ENCODE measurements around the gene SRA1. TPM values are rescaled to one million over a fixed set of nuclear protein-coding genes. Genes with fewer than 3 reads are reported as not detected.
A peak's percentile ranks its signal among the peaks of the same experiment; 100 is the strongest.

The SRA1 gene
- total RNA-seq, 1 donor from 2014 or later: 19.5 TPM

DNA sequence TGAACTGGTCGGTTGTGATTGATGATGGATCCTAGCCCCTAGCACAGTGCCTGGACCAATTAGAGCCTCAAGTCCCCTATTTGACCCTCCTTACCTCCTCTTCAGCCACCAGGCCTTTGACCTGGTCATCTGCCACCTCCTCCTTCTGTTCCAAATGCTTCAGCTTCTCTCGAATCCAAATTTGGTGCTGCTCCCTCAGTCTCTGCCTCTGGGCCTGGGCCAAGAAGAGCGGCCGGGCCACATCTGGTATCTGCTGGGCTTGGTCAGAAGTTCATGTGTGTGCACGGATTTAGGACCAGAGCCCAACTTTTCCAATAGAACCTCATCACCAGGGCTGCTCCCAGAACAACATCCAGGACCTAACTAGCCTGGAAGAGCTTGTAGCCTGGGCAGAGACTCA lies 13.8 kb upstream of the SRA1 start:
- DNase-seq (ENCODE audit: low spot score): peak; percentile 73

DNA sequence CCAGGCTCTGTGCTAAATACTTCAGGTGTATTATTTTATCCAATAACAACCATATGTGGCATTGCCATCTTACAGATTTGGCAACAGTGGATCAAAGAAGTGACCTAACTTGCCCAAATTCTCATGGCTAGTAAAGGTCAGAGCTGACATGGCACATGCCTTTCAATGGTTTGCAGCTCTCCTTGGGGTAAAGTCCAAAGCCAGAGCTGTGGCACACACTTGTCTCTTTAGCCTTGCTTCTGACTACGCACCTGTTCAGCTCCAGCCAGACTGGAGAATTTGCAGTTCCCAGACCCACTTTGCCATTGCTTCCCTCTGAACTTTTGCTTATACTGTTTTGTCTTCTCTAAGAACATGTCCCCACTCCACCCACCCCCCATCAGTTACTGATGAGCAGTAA lies 13.2 kb upstream of the SRA1 start:
- ATAC-seq (no peak), DNase-seq (ENCODE audit: low spot score) (no peak)

More for the DNA sequence above, 13.8 kb upstream of the SRA1 start:
- ATAC-seq: peak; percentile 43

DNA sequence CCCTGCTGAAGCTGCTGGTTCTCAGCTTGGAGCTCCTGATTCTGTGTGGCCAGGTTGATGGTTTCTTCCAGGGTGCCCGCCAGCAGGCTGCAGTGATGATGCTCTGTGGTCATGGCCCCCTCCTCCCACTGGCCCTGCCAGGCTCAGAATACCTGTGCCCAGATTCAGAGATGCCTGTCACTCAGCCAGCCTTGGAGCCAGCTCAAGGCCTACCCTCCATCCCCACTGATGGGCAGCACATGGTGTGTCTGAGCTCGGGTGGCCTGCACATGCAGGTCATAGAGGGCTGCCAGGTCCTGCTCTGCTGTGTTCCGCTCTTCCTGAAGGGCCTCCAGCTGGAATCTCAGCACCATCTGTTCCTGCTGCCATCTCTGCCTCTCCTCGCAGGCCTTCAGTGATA lies 12.8 kb upstream of the SRA1 start:
- no peak for ATAC-seq
- no peak for DNase-seq (ENCODE audit: low spot score)

DNA sequence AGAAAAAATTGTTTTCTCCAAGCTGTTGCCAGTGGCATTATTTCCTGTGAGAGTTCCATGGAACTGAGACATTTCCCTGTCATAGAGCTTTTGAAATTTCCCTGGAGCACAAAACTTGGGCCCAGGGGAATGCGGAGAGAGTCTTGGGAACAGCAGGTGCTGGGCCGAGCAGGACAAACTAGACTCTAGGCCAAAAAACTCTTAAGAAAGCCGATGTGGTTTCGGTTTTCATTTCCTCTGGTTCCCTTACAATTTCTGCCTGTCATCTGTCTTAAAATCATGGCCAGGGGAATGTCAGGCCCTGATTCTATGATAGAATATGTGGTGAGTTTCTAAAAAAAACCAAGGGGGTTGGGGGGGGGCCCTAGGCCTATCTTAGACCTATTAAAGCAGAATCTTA lies 11.9 kb upstream of the SRA1 start:
- DNase-seq (ENCODE audit: low spot score) (no peak), ATAC-seq (no peak)

DNA sequence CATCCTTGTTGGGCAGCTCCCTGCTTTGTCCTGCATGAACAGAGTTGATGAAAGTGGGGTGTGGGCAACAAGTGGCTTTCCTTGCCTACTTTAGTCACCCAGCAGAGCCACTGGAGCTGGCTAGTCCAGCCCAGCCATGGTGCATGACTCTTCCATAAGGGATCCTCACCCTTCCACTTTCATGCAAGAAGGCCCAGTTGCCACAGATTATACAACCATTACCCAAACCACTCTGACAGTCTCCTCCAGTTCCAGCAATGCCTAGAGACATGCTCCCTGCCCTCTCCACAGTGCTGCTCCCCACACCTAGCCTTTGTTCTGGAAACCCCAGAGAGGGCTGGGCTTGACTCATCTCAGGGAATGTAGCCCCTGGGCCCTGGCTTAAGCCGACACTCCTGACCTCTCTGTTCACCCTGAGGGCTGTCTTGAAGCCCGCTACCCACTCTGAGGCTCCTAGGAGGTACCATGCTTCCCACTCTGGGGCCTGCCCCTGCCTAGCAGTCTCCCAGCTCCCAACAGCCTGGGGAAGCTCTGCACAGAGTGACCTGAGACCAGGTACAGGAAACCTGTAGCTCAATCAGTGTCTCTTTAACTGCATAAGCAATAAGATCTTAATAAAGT lies 11.3 kb upstream of the SRA1 start:
- ATAC-seq (no peak), DNase-seq (ENCODE audit: low spot score) (no peak)

DNA sequence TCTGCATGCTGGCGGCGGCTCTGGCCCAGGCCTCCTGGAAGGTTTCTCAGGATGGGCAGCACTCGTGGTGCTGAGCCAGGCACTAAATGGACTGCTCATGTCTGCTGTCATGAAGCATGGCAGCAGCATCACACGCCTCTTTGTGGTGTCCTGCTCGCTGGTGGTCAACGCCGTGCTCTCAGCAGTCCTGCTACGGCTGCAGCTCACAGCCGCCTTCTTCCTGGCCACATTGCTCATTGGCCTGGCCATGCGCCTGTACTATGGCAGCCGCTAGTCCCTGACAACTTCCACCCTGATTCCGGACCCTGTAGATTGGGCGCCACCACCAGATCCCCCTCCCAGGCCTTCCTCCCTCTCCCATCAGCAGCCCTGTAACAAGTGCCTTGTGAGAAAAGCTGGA lies 10.6 kb upstream of the SRA1 start:
- ATAC-seq (no peak), DNase-seq (ENCODE audit: low spot score) (no peak)

DNA sequence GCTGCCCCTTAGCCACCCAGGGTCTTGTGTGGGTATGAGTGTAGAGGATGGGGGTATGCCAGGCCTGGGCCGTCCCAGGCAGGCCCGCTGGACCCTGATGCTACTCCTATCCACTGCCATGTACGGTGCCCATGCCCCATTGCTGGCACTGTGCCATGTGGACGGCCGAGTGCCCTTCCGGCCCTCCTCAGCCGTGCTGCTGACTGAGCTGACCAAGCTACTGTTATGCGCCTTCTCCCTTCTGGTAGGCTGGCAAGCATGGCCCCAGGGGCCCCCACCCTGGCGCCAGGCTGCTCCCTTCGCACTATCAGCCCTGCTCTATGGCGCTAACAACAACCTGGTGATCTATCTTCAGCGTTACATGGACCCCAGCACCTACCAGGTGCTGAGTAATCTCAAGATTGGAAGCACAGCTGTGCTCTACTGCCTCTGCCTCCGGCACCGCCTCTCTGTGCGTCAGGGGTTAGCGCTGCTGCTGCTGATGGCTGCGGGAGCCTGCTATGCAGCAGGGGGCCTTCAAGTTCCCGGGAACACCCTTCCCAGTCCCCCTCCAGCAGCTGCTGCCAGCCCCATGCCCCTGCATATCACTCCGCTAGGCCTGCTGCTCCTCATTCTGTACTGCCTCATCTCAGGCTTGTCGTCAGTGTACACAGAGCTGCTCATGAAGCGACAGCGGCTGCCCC lies 10.0 kb upstream of the SRA1 start:
- DNase-seq (ENCODE audit: low spot score): no peak
- ATAC-seq: no peak

DNA sequence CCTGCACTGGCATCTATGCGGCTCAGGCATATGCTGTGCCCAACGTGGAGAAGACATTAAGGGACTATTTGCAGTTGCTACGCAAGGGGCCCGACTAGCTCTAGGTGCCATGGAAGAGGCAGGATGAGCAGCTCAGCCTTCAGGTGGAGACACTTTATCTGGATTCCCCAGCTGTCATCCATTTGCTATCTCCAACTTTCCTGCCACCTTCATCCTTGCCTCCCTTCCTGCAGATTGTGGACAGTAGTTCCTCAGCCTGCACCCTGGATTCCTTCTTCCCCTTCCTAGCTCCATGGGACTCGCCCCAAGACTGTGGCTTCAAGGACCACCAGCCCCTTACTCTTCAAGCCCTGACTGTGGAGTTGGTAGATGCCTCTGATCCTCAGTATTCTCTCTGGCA lies 9.4 kb upstream of the SRA1 start:
- ATAC-seq (no peak), DNase-seq (ENCODE audit: low spot score) (no peak)

DNA sequence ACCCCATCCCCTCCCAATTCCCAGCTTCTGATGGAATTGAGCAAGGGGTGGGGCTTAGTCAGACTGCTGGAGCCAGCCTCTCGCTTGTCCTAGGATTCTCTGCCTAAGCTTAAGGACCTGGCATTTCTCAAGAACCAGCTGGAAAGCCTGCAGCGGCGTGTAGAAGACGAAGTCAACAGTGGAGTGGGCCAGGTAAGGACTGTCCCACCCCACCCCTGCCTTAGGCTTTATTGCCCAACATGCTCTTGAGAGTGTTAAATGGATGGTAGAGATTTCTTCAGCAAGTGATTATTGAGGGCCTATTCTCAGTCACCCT lies 8.5 kb upstream of the SRA1 start:
- no peak for DNase-seq (ENCODE audit: low spot score)

DNA sequence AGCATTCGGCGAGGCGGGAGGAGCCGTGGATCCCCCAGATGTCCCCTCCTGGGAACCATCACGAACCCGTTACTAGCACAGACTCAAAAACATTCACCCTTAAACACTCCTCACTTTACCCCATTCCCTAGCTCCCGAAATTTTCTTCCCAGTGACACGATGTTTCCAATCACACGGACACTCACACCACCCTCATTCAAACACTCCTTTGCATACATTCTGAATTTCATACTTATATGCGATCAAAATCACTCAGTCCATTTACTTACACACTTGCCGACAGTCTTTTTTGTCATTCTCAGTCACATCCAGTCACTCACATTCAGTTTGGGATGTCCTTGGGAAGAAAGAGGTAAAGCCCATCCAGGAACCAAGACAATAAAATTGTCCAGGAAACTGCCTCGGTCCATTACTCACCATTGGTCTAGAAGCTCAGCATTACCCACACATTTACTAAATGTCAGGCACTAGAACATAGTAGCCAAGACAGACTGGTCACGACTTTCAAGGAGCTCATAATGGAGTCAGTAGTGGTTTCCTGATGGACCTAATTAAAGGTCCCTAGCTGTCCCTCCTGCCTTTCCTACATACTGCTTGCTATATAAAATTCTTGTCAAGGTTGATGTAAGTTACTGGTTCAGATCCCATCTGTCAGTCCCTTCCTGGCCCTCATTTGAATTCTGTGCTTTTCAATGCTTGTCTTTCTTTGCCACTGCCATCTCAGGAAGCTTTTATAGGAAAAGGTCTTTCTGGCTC lies 7.9 kb upstream of the SRA1 start:
- ATAC-seq: no peak
- DNase-seq (ENCODE audit: low spot score): no peak

More for the DNA sequence above, 8.5 kb upstream of the SRA1 start:
- no peak for ATAC-seq

DNA sequence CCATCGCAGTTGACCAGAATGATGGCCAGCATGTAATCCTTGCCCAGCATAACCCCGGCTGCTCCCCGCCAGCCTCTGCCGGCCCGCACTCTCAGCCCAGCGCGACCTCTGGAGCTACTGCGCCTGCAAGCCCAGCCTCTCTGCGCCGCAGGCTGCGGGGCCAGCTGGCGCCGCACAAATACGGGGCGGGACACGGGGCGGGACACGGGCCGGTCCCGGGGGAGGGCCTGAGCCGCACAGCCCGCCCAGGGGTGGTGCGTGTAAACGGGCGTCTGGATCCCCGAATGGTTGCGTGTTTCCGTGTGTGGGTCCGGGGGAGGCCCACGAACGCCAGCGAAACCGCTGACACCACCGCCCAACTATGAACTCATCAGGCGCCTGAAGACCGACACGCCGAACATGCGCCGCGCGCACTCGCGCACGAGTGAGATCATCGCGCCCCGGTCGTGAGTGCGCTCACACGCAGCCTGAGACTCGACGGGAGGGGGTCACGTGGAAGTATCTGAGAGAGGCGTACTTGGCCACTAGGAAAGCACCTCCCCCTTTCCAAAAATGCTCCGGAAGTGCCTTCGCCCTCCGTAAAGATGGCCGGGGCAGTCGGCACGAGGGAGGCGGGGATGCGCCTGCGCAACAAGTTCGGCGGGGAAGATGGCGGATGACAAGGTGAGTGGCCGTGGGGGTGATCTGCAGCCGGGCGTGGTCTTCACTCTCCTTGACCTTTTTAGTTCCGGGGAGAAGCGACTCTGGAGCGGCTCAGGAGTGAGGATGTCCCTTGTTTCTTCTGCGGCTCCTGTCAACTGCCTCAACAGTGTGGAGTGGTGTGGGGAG lies 7.1 kb upstream of the SRA1 start, which contains the start of the genes APBB3 and SLC35A4:
TSS of gene APBB3 (minus strand) at position 403 of the 828 bp plus-strand sequence. CDS start at position 50, 353 bp downstream.
TSS of gene SLC35A4 (plus strand) at position 633 of the 828 bp plus-strand sequence. CDS start 2,342 bp downstream, outside the sequence.
- ATAC-seq (peak; percentile 82), DNase-seq (ENCODE audit: low spot score) (peak; percentile 97)

DNA sequence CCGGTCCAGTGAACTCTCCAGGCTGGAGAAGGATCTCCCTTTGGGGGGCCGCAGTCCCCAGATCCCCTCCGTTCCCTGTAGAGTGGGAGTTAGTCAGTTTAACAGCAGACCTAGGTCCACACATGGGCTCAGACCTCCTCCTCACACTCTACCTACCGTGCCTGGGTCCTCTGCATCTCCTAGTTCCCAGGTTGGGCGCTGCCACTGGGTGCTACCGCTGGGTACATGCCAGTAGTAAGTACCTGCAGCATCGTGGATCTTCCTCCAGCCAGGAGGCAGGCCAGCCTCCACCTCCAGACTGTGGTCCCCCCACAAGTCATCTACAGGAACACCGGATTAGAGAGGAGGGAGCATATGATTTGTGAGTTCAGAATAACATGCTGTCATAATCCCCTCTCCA lies 6.3 kb upstream of the SRA1 start:
- DNase-seq (ENCODE audit: low spot score): no peak
- ATAC-seq: no peak

DNA sequence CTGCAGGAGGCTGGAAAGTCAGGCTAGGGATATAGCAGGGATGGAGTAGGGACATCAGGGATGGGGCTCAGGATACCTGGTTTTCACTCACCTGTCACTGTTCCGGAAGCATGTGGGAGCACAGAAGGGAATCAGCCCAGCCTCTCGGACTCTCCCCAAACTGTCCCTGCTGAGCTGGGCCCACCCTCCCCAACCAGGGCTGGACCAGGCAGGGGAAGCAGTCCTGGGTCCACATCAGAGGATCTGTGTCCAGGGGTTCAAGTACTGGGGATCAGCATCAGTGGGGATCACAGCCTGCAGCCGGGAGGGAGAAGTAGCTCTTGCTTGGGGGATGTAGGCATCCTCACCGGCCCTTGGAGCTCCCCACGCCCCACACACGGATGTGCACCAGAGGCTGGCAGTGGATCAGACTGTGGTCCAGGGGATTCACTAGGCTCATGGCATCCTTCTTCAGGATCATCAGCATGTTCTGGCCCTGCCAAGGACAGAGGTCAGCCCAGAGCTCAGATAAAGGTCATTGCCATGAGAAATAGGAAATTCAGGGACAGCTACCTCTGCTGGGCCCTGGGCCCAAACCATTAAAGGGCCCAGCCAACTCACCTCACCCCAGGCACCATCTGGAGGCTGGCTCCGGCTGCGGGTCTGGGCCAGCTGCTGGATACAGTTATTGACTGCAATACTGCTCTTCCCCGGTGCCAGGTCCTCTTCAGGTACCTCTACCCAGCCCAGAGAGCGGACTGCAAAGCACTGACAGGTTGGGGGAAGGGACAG lies 4.7 kb upstream of the SRA1 start:
- ATAC-seq (peak; percentile 50), DNase-seq (ENCODE audit: low spot score) (peak; percentile 90)

DNA sequence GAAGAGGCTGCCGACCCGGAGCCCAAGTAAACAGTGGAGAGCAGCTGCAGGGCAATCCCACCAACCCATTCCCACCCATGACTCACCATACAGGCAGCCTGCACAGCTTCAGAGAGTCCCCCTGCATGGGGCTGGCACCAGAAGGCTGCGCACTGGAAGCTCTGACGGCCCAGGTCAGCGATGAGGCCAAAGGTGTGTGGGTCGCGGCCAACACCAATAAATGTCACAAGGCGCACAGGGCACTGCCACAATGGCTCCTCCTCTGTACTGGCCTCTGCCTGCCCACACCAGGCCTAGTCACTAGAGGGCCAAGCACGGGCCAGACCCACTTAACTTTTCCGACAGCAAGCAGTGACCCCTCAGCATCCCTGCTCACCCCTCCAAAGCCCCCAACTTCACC lies 3.0 kb upstream of the SRA1 start:
- ATAC-seq: peak; percentile 54
- DNase-seq (ENCODE audit: low spot score): peak; percentile 94

DNA sequence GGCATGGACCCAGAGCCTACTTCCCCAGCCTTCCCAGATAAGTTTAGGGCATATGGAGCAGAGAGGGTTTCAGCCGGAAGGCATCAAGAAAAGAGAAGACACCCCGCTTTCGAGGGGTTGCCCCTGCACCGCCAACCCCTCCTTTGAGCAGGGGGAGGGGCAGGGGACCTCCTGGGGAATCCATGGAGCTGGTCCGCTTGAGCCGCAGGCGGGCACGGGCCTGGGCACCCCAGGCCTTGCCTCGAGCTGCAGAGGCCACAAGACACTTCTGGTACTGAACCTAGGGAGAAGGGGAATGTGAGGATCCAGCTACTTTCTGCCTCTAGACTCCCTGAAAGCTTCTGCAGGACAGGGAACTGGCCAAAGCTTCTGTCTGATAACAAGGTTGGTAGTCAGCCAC lies 1.3 kb upstream of the SRA1 start:
- DNase-seq (ENCODE audit: low spot score): no peak
- ATAC-seq: no peak

DNA sequence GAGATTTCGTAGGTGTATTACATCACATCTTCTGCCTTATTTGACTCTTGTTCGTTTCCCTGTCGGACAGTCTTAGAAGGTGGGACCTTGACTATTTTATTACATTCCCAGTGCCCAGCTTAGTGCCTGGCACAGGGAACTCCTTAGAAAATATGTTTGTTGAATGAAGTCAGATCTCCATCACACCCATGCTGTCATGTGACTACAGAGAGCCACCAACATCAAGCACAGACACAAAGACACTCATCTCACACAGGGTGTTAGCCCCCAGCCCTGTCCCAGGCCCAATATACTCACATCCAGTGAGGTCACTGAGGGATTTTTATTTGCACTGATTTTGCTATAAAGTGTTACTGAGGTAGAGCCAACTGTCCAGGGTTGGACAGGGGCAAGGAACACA lies 692 bp upstream of the SRA1 start:
- DNase-seq (ENCODE audit: low spot score) (no peak), ATAC-seq (no peak)

DNA sequence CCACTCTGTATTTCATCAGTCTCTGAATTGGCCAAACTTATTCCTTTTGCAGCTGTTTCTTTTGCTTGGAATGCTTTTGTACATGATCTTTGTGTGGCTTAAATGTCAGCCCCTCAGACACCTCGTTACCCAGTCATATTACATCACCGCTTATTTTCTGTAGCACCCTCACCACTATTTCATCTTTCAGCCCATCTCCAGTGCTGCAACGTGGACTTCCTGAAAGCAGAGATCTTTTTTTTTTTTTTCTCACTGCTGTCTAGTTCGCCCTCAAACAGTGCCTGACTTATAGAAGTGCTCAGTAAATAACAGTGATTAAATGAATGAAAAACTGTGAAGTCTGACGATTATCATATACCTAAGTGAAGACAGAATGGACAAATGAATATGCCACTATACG lies 835 bp downstream of the SRA1 start:
- DNase-seq (ENCODE audit: low spot score) (no peak), ATAC-seq (no peak)

DNA sequence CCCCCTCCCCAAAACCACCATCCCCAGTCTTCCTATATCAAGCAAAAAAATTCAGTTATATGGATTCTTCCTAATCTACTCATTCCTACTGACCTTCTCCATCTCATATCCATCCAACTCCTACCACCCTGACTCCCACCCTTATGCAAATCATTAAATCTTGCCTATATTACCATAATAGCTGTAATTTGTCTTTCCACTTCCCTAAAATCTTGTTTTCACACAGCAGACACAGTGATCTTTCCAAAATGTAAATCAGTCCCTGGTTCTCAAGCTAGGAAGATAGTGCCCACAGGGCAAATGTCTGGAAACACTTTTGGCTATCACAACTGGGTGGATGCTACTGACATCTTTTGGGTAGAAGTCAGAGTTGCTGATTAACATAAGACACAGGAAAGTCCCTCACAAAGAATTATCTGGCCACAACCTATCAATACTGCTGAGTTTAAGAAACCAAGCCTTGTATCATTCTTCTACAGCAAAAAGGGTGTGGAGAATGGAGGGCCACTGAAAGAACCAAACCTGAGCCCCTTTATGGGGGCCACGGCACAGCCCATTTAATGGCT lies 1.4 kb downstream of the SRA1 start:
- no peak for DNase-seq (ENCODE audit: low spot score)

DNA sequence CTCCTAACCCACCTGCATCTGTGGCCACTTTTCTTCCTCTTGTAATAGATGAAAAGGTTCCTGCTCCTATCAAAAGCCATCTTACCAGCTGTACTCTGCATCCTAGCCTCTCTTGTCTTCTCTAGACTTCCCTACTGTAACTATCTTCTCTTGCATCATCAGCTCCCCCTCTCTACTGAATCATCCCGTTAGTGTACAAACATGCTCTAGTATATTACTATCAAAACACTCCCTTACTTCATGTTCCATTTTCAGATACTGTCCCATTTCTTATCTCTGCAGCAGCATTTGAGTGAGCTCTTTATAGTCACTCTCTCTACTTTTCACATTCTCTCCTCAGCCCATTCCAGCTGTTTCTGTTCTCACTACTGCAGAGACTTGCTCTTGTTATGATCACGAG lies 2.8 kb downstream of the SRA1 start:
- DNase-seq (ENCODE audit: low spot score) (no peak), ATAC-seq (no peak)

More for the DNA sequence above, 1.4 kb downstream of the SRA1 start:
- no peak for ATAC-seq

DNA sequence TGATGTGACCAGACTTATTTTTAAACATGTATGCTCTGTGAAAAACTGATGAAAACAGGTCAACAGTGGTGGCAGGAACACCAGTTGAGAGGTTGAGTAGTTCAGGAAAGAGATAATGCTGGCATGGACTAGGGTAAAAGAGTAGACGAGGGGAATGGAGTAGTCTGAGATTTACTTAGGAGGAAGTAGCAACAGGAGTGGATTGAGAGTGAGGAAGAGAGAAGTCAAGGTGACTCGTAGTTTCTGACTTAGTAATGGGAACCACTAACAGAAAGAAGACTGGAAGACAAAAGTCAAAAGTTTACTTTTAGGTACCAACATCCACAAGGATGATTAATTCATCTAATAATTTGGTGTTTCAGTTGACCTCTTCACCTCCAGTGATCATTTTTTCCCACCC lies 3.6 kb downstream of the SRA1 start:
- no peak for ATAC-seq
- DNase-seq (ENCODE audit: low spot score): no peak

All from left lobe of liver (tissue), 2 donors.